Glutamatergic neuron (in vitro differentiated cells): Measurements from ENCODE around the gene LRP1B. TPM values are rescaled to one million over a fixed set of nuclear protein-coding genes. Genes with fewer than 3 reads are reported as not detected.
"Not testable (repeated sequence)": the region's sequence is repeated elsewhere in the genome, so short reads cannot be mapped to it uniquely, and the experiment has no call there.

Source experiments
- DNase-seq: peaks from one replicate; pipeline ENCODE4 v3.0.0; 2022
- H3K27ac Mint-ChIP-seq: one replicate; pipeline ENCODE4 v1.8.0; 2020; ENCODE audit warnings: mild to moderate bottlenecking, mixed read lengths, inconsistent platforms; ENCODE audit not compliant: unreplicated experiment
- H3K27me3 Mint-ChIP-seq: one replicate; pipeline ENCODE4 v1.8.0; 2020; ENCODE audit warnings: mild to moderate bottlenecking, moderate library complexity, mixed read lengths, inconsistent platforms; ENCODE audit not compliant: unreplicated experiment
- H3K36me3 Mint-ChIP-seq: one replicate; pipeline ENCODE4 v1.8.0; 2020; ENCODE audit warnings: mild to moderate bottlenecking, mixed read lengths, inconsistent platforms; ENCODE audit not compliant: unreplicated experiment
- H3K4me1 Mint-ChIP-seq: one replicate; pipeline ENCODE4 v1.8.0; 2020; ENCODE audit warnings: mild to moderate bottlenecking, low read depth, mixed read lengths, inconsistent platforms; ENCODE audit not compliant: unreplicated experiment
- H3K4me3 Mint-ChIP-seq: one replicate; pipeline ENCODE4 v1.8.0; 2020; ENCODE audit warnings: mild to moderate bottlenecking, mixed read lengths, inconsistent platforms; ENCODE audit not compliant: unreplicated experiment
- H3K9me3 Mint-ChIP-seq: one replicate; pipeline ENCODE4 v1.8.0; 2020; ENCODE audit warnings: mild to moderate bottlenecking, moderate library complexity, mixed read lengths, inconsistent platforms; ENCODE audit not compliant: unreplicated experiment
- CTCF ChIP-seq: fragments of 200-600 bp; sonication (generic); IDR thresholded peaks from one replicate; pipeline ENCODE4 v1.5.0; 2021; ENCODE audit not compliant: partially characterized antibody, unreplicated experiment
- total RNA-seq: library from RNA; stranded (reverse); fragmentation: NEBNext Ultra II Directional; extraction: Animal tissue kit (Norgen Biotek cat#: 25700); gene quantifications from one replicate; pipeline ENCODE4 v1.2.1, GENCODE V29; 2021; ENCODE audit not compliant: unreplicated experiment

The LRP1B gene
- total RNA-seq, 1 donor from 2014 or later = 28.7 TPM

GRCh38 chr2:140650825-140651224, 1480.0 kb downstream of the LRP1B start:
- H3K27me3 Mint-ChIP-seq = no peaks in the 10 kb centered on the region
- TF ChIP-seq CTCF = no peak
- H3K4me3 Mint-ChIP-seq = no peak overlapping the region
- H3K27ac Mint-ChIP-seq = no peak overlapping the region
- no peaks in the 10 kb centered on the region for H3K36me3 Mint-ChIP-seq
- no peaks in the 10 kb centered on the region for H3K9me3 Mint-ChIP-seq
- peaks cover 5% of the 10 kb centered on the region for H3K4me1 Mint-ChIP-seq
- no peak for DNase-seq

GRCh38 chr2:140650134-140650533, 1480.7 kb downstream of the LRP1B start:
- not testable (repeated sequence) for H3K4me1 Mint-ChIP-seq, H3K4me3 Mint-ChIP-seq, H3K27me3 Mint-ChIP-seq, DNase-seq, H3K36me3 Mint-ChIP-seq, H3K9me3 Mint-ChIP-seq, H3K27ac Mint-ChIP-seq

- H3K27me3 Mint-ChIP-seq = no peaks in the 10 kb centered on the region
- H3K4me1 Mint-ChIP-seq = no peaks in the 10 kb centered on the region
- no peak for DNase-seq
- H3K4me3 Mint-ChIP-seq = no peak overlapping the region
- H3K27ac Mint-ChIP-seq = no peak overlapping the region
- H3K36me3 Mint-ChIP-seq = no peaks in the 10 kb centered on the region
- H3K9me3 Mint-ChIP-seq = no peaks in the 10 kb centered on the region
- no peak for TF ChIP-seq CTCF
Measured at GRCh38 chr2:140648393-140648792, 1482.4 kb downstream of the LRP1B start.

GRCh38 chr2:140643761-140644187, 1487.0 kb downstream of the LRP1B start:
- TF ChIP-seq CTCF = no peak
- no peak for DNase-seq
- H3K27me3 Mint-ChIP-seq = peaks cover 2% of the 10 kb centered on the region
- no peak overlapping the region for H3K4me3 Mint-ChIP-seq
- no peaks in the 10 kb centered on the region for H3K4me1 Mint-ChIP-seq
- H3K9me3 Mint-ChIP-seq = no peaks in the 10 kb centered on the region
- H3K27ac Mint-ChIP-seq = no peak overlapping the region
- no peaks in the 10 kb centered on the region for H3K36me3 Mint-ChIP-seq

- peaks cover 2% of the 10 kb centered on the region for H3K27me3 Mint-ChIP-seq
- no peak for TF ChIP-seq CTCF
- no peak overlapping the region for H3K4me3 Mint-ChIP-seq
- no peaks in the 10 kb centered on the region for H3K36me3 Mint-ChIP-seq
- H3K4me1 Mint-ChIP-seq = no peaks in the 10 kb centered on the region
- H3K27ac Mint-ChIP-seq = no peak overlapping the region
- H3K9me3 Mint-ChIP-seq = no peaks in the 10 kb centered on the region
- DNase-seq = no peak
Measured at GRCh38 chr2:140641163-140641562, 1489.7 kb downstream of the LRP1B start.

GRCh38 chr2:140639628-140640027, 1491.2 kb downstream of the LRP1B start:
- no peak for DNase-seq
- H3K4me1 Mint-ChIP-seq = no peaks in the 10 kb centered on the region
- TF ChIP-seq CTCF = no peak
- no peaks in the 10 kb centered on the region for H3K9me3 Mint-ChIP-seq
- no peak overlapping the region for H3K27ac Mint-ChIP-seq
- no peak overlapping the region for H3K4me3 Mint-ChIP-seq
- H3K27me3 Mint-ChIP-seq = peaks cover 2% of the 10 kb centered on the region
- no peaks in the 10 kb centered on the region for H3K36me3 Mint-ChIP-seq
